MM.1S (cell line): Measurements from ENCODE around the gene VWC2.

ENCODE experiments used
- DNase-seq: peaks from one replicate; pipeline ENCODE4 v3.0.0-alpha.2; 2015
- H2AFZ ChIP-seq: fragments of 300-600 bp; sonication (generic); 2 replicates; pipeline ENCODE4 v1.6.0; 2016; ENCODE audit warnings: antibody characterized with exemption, low read length
- H3F3A ChIP-seq: fragments of 300-600 bp; sonication (generic); 2 replicates; pipeline ENCODE4 v1.6.1; 2016; ENCODE audit warnings: mild to moderate bottlenecking, antibody characterized with exemption, low read length, moderate library complexity, mixed read lengths; ENCODE audit not compliant: insufficient read depth
- H3K27ac ChIP-seq: fragments of 300-600 bp; sonication (generic); 2 replicates; pipeline ENCODE4 v1.5.1; 2016; ENCODE audit warnings: mild to moderate bottlenecking, low read length
- H3K27me3 ChIP-seq: fragments of 300-600 bp; sonication (generic); replicated peaks from 2 replicates; pipeline ENCODE4 v1.6.0; 2016; ENCODE audit warnings: low read length; ENCODE audit not compliant: insufficient read depth
- H3K36me3 ChIP-seq: fragments of 300-600 bp; sonication (generic); replicated peaks from 2 replicates; pipeline ENCODE4 v1.6.1; 2016; ENCODE audit warnings: mild to moderate bottlenecking, low read length, mixed read lengths; ENCODE audit not compliant: insufficient read depth
- H3K4me1 ChIP-seq: fragments of 300-600 bp; sonication (generic); 2 replicates; pipeline ENCODE4 v1.6.1; 2016; ENCODE audit warnings: low read length, mixed read lengths
- H3K4me2 ChIP-seq: fragments of 300-600 bp; sonication (generic); 2 replicates; pipeline ENCODE4 v1.6.0; 2016; ENCODE audit warnings: low read depth, low read length
- H3K4me3 ChIP-seq: fragments of 300-600 bp; sonication (generic); 2 replicates; pipeline ENCODE4 v1.5.1; 2016; ENCODE audit warnings: low read length, mixed read lengths
- H3K79me2 ChIP-seq: fragments of 300-600 bp; sonication (generic); 2 replicates; pipeline ENCODE4 v1.6.1; 2016; ENCODE audit warnings: mixed run types, low read length, mixed read lengths
- H3K9ac ChIP-seq: fragments of 300-600 bp; sonication (generic); 2 replicates; pipeline ENCODE4 v1.6.1; 2016; ENCODE audit warnings: low read length, mixed read lengths
- H3K9me2 ChIP-seq: fragments of 300-600 bp; sonication (generic); replicated peaks from 2 replicates; pipeline ENCODE4 v1.6.1; 2016; ENCODE audit warnings: mild to moderate bottlenecking, low read length, mixed read lengths; ENCODE audit not compliant: insufficient read depth
- H3K9me3 ChIP-seq: fragments of 300-600 bp; sonication (generic); replicated peaks from 2 replicates; pipeline ENCODE4 v1.6.1; 2016; ENCODE audit warnings: mild to moderate bottlenecking, low read length, mixed read lengths; ENCODE audit not compliant: insufficient read depth
- H4K20me1 ChIP-seq: fragments of 300-600 bp; sonication (generic); 2 replicates; pipeline ENCODE4 v1.6.1; 2016; ENCODE audit warnings: mild to moderate bottlenecking, low read length, moderate library complexity, mixed read lengths; ENCODE audit not compliant: insufficient read depth
- EZH2 ChIP-seq: fragments of 300-600 bp; sonication (generic); optimal IDR thresholded peaks from 2 replicates; pipeline ENCODE3; 2017; ENCODE audit warnings: low read depth, mild to moderate bottlenecking, antibody characterized with exemption, low read length, mixed read lengths
- EZH2phosphoT487 ChIP-seq: fragments of 300-600 bp; sonication (generic); IDR thresholded peaks from 2 replicates; pipeline ENCODE4 v1.6.1; 2018; ENCODE audit warnings: antibody characterized with exemption, low read length
- TF ChIP-seq, protein P1 (sequence below): fragments of 300-600 bp; sonication (generic); IDR thresholded peaks from 2 replicates; pipeline ENCODE4 v1.5.1; 2016; ENCODE audit warnings: antibody characterized with exemption, low read length, mixed read lengths

VWC2 gene

DNA sequence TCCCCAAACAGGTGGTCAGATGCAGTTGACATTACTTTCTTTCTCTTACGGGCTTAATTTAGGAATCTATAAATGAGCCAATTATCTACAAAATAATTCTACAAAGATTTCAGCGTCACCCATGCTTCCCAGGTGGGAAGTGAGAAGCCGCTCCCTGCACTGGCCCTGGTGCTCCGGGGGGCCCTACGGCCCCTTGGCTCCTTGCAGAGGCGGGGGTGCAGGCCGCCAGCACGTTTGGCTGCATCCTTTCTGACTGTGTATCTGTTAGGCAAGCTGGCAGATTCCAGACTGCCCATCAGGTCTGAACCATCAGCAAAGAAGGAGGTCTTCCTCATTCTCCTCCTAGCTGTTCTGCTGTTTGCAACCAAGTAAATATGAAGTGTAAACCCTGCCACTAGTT is 16.3 kb downstream of the VWC2 start:
- Histone ChIP-seq H3K27ac (no peak overlapping the region), H3K27me3 (no peaks in the 10 kb centered on the region), H4K20me1 (no peaks in the 10 kb centered on the region), H3K9me2 (no peaks in the 10 kb centered on the region), H3F3A (no peaks in the 10 kb centered on the region), H3K4me2 (no peak overlapping the region), H2AFZ (no peak overlapping the region), H3K9me3 (no peaks in the 10 kb centered on the region), H3K4me3 (no peak overlapping the region), H3K9ac (no peak overlapping the region), H3K4me1 (no peaks in the 10 kb centered on the region), H3K36me3 (no peaks in the 10 kb centered on the region), H3K79me2 (no peaks in the 10 kb centered on the region)
- DNase-seq: no peak
- no peak for TF ChIP-seq EZH2phosphoT487
- no peak for TF ChIP-seq EZH2
- TF ChIP-seq, protein P1, sequence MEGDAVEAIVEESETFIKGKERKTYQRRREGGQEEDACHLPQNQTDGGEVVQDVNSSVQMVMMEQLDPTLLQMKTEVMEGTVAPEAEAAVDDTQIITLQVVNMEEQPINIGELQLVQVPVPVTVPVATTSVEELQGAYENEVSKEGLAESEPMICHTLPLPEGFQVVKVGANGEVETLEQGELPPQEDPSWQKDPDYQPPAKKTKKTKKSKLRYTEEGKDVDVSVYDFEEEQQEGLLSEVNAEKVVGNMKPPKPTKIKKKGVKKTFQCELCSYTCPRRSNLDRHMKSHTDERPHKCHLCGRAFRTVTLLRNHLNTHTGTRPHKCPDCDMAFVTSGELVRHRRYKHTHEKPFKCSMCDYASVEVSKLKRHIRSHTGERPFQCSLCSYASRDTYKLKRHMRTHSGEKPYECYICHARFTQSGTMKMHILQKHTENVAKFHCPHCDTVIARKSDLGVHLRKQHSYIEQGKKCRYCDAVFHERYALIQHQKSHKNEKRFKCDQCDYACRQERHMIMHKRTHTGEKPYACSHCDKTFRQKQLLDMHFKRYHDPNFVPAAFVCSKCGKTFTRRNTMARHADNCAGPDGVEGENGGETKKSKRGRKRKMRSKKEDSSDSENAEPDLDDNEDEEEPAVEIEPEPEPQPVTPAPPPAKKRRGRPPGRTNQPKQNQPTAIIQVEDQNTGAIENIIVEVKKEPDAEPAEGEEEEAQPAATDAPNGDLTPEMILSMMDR: no peak

DNA sequence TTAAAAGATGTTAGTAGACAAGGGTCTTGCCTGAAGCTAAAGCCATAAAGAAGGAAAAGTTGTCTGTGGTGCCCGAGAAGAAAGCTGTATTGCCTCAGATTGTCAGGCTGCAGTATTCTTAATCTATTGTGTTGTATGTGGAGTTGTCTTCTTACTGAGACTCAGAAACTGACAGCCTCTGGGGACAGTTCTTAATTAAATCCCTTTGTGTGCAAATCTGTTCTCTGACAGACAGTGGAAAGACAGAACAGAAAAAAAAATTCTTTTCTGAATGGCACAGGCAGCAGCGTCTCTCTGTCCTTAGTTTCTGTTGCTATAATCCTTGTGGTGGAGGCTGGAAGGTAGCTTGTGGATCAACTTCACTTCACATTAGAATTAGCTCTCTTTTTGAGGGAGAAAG is 16.8 kb downstream of the VWC2 start:
- H3K27ac ChIP-seq: no peak overlapping the region
- TF ChIP-seq, protein P1: no peak
- TF ChIP-seq EZH2phosphoT487 (no peak), EZH2 (no peak)
- no peaks in the 10 kb centered on the region for H3K27me3 ChIP-seq
- DNase-seq: no peak
- no peak overlapping the region for H3K4me3 ChIP-seq
- H3K79me2 ChIP-seq: no peaks in the 10 kb centered on the region
- H3K9me2 ChIP-seq: no peaks in the 10 kb centered on the region
- H2AFZ ChIP-seq: no peak overlapping the region
- no peaks in the 10 kb centered on the region for H4K20me1 ChIP-seq
- H3K9ac ChIP-seq: no peak overlapping the region
- no peak overlapping the region for H3K4me2 ChIP-seq
- no peaks in the 10 kb centered on the region for H3K4me1 ChIP-seq
- no peaks in the 10 kb centered on the region for H3F3A ChIP-seq
- no peaks in the 10 kb centered on the region for H3K9me3 ChIP-seq
- H3K36me3 ChIP-seq: no peaks in the 10 kb centered on the region

DNA sequence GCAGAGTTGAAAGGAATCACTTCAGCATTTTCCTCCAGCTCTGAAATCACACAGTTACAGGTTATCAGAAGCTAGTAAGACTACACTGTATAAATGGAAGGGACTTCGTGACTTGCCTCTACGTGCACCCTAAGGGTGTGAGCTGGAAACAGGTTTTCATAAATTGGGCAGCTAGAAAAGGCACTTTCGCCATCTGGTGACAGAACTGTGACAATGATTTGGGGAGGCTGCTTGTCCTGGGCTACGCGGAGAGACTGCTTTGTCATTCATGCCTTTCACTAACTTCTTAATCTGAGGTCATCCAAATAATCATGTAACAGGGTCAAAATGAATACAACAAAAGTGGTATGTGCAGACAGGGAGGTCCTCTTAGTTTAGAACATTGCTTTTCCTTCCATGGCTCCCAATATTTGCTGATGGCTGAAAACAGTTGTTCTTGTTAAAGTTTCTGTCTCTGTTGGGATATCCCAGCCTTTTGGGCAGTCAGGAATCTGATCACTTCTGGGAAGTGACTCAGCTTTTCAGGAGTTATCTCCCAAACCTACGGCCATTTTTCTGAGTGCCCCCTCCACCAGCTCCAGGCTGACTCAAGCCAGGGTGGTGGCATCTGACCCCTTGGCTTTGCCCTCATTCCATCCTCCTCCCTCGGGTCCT is 17.8 kb downstream of the VWC2 start:
- no peaks in the 10 kb centered on the region for H3K9me2 ChIP-seq
- TF ChIP-seq, protein P1: peak; percentile 69
- no peak for TF ChIP-seq EZH2
- TF ChIP-seq EZH2phosphoT487: no peak
- H2AFZ ChIP-seq: peak overlapping the region; percentile 1; the same call in 1 of the 2 replicates
- H3K79me2 ChIP-seq: no peaks in the 10 kb centered on the region
- no peak overlapping the region for H3K27ac ChIP-seq
- no peaks in the 10 kb centered on the region for H3K36me3 ChIP-seq
- H3K27me3 ChIP-seq: no peaks in the 10 kb centered on the region
- peak; percentile 63 for DNase-seq
- H3K4me1 ChIP-seq: no peaks in the 10 kb centered on the region
- H3K4me2 ChIP-seq: peak overlapping the region; percentile 2; the same call in 1 of the 2 replicates
- H3K9ac ChIP-seq: no peak overlapping the region
- no peaks in the 10 kb centered on the region for H4K20me1 ChIP-seq
- H3F3A ChIP-seq: no peaks in the 10 kb centered on the region
- no peaks in the 10 kb centered on the region for H3K9me3 ChIP-seq
- no peak overlapping the region for H3K4me3 ChIP-seq
